ENCODE results near the gene VSTM2B.
"Not testable (repeated sequence)": the region's sequence is repeated elsewhere in the genome, so short reads cannot be mapped to it uniquely, and the experiment has no call there.

Gene VSTM2B

DNA sequence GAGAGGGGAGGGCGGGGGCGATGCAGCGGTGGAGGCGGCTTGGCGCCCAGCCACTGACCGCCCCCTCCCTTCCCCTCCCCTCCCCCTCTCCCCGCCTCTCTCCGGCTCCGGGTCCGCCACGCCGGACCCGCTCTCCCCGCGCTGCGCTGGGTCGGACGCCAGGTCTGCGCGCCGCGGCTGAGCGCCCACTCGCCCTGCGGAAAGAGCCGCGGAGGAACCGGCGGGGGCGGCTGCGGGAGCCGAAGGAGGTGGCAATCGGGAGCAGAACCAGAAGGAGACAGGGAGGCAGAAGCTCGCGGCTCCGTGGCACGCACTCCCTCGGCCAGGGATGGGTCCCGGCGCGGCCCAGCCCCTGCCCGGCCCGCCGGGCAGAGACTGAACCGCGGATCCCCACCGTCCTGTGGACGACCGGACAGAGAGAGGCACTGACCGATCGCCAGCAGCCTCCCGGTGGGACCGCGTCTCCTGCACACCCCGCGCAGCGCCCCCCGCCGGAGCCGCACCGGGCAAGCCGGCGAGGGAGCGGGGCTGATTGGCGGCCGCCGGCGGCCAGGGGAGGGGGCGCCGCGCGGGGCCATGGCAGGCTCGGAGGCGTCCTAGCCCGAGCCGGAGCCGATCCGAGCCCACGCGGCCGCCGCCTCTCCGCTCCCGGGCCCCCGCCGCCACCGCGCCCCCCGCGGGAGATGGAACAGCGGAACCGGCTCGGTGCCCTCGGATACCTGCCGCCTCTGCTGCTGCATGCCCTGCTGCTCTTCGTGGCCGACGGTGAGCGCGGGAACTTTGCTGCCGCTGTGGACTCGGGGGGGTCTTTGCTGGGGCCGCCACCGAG lies at the start of gene VSTM2B:
Gene VSTM2B, plus strand, starts transcription at position 94 of the 829 bp plus-strand sequence. Its CDS starts 590 bp downstream, at position 684.
- peak within 1 kb of the TSS in 1 of 7 experiments; percentile 9 for H3K4me3 ChIP-seq
- no peak within 1 kb of the TSS for H3K27ac ChIP-seq

DNA sequence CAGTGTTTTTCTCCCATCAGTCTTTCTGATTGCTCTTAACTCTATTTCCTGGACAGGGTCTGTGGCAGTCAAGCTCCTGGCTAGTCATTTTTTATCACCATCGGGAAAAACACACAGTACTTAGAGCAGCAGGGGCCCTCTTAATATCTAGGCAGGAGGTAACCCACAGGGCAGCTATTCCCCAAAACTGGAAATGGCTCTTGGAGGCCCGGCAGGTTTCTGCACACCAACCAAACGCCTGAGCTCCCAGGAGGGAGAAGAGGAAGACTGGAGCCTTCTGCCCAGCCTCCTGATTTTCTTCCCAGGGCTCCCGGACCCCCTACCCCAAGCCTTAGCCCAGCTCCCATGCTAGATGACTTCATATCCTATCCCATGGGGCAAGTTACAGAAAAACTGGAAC lies 49.3 kb upstream of the VSTM2B start:
- Histone ChIP-seq H3K4me3 (no peak overlapping the region), H3K27ac (no peak overlapping the region)

DNA sequence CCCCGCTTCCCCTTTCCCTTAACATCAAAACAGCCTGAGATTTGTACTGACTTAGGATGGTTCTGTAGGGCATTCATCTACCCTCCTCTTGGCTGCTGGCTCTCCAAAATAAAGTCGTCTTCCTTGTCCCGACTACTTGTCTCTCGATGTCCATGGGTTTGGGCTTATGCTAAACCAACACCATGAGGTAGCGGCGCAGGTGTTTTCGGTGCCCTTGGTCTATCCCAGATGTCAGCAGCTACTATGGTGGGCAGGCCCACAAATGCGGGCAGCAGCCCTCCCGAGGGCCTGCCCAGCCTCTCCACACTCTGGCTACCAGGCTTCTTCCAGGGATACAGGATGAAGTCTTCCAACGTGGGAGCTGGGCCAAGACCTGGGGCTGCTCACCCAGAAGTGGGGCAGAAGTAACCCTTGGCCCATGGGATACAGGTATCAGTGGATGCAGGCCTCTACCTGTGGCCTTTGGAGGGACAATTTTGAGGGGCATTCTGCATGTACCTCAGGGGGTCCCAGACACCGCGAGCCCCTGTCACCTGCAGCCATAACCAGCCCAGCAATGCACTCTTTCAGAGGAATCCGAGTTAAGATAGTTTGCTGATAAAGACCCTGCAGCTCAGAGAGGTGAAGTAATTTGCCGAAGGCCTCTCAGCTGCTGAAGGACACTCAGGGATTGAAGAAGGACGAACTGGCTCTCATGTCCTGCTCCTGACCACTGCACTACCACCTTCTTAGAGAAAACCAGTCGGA lies 47.8 kb upstream of the VSTM2B start:
- Histone ChIP-seq H3K4me3 (no peak overlapping the region), H3K27ac (no peak overlapping the region)

DNA sequence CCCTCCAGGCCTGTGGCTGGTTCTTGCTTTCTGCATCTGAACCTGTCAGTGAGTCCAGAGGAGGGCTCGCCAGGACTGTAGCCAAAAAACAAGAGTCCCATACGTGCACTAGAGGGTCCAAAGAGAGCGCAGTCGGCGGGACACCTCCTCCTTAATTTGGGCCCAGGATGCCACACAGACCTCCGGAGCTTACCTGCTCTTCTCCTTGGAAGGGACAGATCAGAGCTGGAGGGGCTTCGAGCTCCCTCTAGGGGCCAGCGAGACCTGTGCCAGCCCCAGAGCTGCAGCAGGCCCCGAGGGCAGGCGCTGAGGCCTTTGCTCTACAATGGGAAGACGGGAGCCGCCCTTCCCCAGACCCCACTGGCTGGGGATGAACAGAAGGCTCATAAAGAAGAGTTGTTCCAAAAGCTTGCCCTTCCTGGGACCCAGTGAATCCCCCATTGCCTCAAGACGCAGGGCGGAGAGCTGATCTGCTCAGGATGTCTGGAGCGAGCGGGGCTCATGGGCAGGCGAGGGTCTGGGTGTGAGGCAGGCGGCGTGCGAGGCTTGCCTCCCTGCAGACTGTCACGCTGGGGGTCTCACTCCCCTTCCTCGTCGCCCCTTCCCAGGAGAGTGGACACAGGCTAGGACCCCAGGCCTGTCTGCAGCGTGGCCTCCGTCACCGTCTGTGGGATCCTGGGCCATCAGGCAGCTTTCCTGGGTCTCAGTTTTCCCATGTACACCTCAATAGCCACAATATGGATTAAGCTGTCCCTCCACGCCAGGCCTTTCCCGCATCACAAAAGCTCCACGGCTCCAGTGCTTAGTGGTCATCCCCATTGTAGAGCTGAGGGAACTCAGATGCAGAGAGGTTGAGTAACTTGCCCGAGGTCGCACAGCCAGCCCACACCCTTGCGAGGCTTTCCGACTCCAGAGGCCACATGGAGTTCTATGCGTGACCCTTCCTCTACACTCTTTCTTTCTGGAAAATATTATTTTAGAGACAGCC lies 46.9 kb upstream of the VSTM2B start:
- Histone ChIP-seq H3K4me3 (no peak overlapping the region), H3K27ac (no peak overlapping the region)

DNA sequence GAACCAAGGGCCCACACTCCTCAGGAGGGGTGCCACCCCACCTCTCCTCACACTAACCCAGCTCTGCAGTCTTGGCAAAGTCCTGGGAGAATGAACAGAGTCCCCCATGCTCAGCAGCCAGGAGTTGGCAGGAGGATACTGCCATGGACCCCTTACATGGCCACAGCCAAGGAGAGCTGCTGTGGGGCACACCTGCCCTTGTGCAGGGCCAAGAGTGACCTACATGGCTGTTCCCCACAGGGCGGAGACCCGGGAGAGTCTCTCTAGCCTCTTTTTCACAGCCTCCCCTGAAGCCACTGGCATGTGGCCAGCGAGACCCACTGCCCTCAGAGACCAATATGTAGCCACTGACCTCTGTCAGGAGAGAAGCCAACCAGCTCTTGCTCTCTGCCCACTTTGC lies 45.9 kb upstream of the VSTM2B start:
- no peak overlapping the region for H3K4me3 ChIP-seq
- H3K27ac ChIP-seq: no peak overlapping the region

DNA sequence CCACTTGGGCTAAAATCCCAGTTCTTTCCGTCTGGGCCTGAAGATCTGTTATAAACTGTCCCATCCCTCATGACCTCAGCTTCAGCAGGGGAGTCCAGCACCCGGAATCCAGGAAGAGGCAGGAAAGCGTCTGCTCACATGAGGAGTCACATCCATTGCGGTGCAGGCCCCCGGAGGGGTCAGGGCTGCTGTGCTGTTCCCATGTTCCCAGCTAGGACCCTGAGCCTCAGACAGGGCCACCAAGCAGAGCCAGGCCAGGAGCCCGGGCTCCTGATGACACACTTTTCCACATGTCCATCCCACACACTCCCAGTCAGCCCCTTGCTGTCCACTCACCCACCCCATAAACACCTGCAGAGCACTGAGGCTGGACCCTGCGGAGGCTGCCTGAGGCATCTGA lies 45.3 kb upstream of the VSTM2B start:
- no peak overlapping the region for H3K4me3 ChIP-seq
- no peak overlapping the region for H3K27ac ChIP-seq

DNA sequence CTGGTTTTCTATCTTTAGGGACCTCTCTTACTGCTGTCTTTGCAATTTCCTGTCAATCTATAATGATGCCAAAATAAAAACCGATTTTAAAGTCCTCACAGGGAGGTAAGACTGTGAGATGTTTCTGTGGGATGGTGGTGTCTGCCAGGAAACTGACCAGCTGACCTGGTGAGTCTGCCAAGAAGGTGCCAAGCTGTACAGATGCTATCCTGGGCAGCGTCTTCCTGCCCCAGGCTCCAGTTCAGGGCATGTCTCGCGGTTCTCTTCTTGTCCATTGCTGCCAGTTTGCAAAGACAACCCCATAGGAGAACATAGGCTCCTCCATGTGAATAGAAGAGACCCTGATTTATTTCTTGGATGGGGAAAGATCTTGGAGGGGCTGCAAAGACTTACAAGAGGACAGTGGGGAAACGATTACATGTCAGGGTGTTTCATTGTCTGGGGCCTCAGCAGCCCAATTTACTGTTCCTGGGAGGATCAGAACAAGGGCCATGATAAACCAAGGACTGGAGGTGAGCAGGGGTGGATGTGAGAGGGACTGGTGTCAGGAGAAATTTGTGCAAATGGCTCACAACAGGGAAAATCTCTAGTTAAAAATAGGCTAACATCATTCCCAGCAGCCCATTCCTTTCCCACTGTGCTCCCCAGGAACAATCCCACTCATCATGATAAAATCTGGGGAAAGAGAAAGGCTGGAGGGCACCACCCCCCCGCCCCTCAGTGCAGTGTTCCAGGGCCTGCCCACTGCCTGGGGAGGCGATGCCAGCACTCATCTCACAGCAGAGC lies 42.7 kb upstream of the VSTM2B start:
- Histone ChIP-seq H3K27ac (no peak overlapping the region), H3K4me3 (no peak overlapping the region)

DNA sequence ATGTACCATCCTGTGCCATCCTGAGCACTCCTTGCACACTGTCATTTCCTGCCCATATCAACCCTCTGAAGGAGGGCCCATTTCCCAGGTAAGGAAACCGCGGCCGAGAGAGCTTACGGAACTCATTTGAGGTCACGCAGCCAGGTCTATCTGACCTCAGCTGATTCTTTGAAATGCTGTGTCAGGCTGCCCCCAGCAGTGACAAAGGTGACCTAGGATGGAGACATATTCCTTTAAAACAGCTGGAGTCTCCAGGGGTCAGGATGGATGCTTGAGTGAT lies 42.2 kb upstream of the VSTM2B start:
- H3K4me3 ChIP-seq: no peak overlapping the region
- H3K27ac ChIP-seq: no peak overlapping the region

DNA sequence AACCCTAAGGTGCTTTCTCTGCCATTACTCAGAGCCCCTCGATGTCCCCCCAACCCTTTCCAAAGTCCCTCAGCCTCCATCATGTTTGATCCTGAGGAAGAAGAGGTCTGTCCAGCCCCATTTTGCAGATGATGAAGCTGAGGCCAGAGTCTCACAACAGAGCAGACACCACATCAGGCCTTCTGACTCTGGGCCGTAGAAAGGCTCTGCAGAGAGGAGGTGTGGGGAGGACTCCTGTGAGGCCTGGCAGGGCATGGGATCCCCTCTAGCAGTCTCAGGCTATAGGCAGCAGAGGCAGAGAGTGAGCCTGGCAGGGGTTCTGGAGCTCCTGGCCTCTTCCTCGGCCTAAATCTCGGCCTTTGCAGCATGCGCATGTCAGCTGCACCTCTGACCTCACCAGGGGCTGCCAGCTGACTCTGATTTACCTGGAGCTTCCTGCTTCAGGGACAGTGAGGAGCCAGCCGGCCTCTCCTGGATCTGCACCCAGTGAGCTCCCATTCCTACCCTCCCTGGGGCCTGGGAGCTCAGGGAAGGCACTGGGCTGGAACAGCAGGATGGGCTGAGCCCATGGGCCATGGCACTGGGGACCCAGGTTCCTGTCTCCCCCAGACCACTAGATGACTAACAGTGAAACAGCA lies 41.7 kb upstream of the VSTM2B start:
- Histone ChIP-seq H3K4me3 (no peak overlapping the region), H3K27ac (no peak overlapping the region)

DNA sequence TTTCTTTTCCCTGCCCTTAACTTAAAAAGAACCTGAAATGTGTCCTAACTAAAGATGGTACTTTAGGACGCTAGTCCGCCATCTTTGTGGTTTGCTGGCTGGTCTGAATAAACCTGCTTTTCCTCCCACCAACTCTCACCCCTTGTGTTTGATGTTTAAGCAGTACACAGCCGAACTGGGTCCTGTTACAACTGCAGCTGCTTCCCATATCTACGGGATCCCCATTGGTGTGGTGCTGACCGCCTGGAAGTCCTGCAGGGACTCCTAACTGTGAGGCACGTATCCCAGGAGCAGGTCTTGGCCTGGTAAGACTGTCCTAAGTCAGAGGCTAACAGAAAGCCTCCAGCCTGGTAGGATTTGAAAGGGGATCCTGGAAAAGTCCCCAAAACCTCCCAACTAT lies 40.9 kb upstream of the VSTM2B start:
- H3K27ac ChIP-seq: no peak overlapping the region
- H3K4me3 ChIP-seq: no peak overlapping the region

DNA sequence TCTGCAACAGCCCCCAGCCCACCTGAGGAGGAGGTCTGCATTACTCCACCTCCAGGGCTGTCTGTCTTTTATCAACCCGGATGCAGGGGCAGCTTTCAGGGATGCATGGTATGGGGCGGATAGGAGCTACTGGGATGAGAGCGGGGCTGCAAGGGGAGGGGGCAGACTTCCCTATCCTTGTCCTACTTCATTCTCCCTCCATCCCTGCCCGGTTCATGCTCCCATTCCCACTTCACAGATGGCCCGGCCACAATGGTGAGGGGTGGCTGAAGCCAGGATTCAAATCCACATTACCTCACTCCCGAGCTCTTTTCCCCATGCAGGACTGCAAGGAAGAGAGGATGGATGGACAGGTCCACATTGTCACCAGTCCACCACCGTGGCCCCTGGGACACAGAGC lies 40.5 kb upstream of the VSTM2B start:
- no peak overlapping the region for H3K4me3 ChIP-seq
- no peak overlapping the region for H3K27ac ChIP-seq

DNA sequence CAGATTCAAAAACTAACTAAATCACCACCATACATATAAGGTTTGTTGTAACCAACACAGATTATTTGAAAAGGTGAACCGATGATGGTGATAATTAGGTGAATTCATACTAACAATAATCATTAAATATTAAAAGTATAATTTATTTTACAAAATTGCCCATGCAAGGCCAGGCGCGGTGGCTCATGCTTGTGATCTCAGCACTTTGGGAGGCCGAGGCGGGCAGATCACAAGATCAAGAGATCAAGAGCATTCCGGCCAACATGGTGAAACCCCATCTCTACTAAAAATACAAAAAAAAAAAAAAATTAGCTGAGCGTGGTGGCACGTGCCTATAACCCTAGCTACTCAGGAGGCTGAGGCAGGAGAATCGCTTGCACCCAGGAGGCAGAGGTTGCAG lies 38.8 kb upstream of the VSTM2B start:
- H3K4me3 ChIP-seq, H3K27ac ChIP-seq: not testable (repeated sequence)

DNA sequence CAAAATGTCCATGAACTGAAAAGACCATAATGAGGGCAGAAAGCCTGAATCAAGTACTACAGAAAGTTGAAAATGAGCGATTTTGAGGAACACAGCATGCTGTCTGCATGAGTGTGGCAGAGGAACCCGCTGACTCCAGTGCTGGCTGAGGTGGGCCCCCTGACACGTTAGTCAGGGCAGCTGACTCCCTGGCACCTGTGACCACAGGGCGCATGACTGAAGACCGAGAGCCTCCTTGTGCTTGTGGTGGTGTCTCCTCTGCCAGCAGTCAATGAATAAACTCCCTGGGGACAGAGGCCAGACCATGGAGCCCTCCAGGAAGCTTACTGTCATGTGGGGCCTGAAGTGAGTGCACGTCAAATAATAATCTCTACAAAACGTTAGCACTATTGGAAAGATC lies 38.4 kb upstream of the VSTM2B start:
- H3K4me3 ChIP-seq: no peak overlapping the region
- H3K27ac ChIP-seq: no peak overlapping the region

DNA sequence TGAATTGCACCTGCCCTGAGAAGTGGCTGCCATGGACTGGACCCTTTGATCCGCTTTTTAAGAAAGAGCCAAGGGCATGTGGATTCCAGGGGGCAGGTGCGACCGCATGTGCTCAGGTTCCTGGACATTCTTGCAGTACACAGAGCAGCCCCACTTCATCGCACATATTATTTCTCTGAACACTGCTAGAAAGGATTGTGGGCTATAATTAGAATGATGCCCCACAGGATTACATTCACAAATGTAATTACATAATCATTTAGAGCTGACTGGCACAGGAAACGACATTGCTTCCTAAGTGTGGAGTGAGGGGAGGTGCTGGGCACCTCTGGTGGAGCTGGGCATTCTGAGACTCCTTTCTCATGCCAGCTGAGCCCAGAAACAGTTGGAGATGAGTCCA lies 37.5 kb upstream of the VSTM2B start:
- H3K27ac ChIP-seq: no peak overlapping the region
- H3K4me3 ChIP-seq: no peak overlapping the region

DNA sequence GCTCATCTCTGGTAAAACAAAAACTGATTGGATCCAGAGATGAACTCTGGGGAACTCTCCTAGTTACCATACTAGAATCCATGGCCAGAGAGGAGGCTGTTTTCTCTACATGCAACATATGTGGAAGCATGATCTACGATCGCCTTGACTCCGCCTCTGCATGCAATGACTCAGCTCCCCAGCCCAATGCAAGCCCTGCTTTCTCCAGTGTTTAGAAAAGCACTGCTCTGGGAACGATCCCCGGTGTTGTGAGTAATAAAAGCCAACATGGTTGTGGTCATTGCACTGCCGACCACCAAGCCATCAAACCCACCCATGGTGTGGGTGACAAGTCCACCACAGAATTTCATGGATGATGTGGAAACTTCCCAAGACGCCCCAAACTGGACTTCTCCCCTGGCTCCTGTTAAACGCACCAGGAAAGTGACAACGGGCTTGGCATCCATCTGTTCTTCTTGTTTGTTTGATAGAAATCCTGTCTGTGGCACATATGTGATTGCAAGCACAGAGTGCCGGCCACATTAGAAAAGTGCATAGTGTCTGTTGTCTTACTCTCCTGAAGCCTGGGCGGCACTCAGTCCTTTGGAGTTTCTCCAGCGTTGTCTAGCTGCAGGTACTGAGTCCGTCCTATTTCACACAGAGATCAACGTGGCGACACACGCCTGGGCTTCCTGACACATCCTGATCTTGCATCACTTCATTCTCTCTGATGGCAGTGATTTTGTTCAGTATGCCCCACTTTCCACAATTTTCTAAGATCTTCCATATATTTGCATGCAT lies 36.4 kb upstream of the VSTM2B start:
- H3K4me3 ChIP-seq: no peak overlapping the region
- H3K27ac ChIP-seq: no peak overlapping the region

DNA sequence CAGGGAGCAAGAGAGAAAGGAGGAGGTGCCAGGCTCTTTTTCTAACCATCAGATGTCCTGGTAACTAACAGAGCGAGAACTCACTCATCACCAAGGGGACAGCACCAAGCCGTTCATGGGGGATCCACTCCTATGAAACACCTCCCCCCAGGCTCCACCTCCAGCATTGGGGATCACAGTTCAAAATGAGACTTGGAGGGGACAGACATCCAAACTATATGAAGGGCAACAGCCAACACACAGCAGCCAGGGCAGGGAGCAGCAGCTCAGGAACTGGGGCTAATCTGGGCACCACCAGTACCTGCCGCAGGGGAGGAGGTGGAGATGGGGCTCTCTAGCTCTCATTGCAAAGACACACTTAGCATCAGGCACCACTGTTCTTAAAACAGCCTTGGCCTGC lies 34.3 kb upstream of the VSTM2B start:
- H3K4me3 ChIP-seq: no peak overlapping the region
- no peak overlapping the region for H3K27ac ChIP-seq

DNA sequence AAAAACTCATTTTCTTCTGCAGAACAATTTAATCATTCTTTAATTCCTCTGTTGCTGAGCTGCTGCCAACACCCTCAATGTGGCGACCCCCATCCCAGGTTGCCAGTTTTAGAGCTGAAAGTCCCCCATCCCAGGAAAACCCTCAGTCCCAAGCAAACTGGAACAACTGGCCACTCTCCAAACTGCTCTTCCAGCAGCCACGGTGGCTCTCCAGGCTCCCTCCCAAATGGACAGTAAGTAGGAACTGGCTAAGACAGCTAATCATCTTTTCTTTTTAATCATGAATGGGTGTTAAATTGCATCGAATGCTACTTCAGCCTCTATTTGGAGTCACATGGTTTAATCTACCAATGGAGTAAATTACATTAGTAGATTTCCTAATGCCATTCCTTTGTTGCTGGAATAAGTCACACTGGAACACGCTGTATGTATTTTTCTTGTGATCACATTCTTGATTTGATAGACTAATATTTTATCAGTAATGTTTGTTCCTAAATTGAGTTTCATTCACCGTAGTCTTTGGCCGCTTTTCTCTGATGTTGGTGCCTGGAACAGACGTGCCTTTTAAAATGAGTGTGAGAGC lies 33.7 kb upstream of the VSTM2B start:
- H3K27ac ChIP-seq: no peak overlapping the region
- no peak overlapping the region for H3K4me3 ChIP-seq

DNA sequence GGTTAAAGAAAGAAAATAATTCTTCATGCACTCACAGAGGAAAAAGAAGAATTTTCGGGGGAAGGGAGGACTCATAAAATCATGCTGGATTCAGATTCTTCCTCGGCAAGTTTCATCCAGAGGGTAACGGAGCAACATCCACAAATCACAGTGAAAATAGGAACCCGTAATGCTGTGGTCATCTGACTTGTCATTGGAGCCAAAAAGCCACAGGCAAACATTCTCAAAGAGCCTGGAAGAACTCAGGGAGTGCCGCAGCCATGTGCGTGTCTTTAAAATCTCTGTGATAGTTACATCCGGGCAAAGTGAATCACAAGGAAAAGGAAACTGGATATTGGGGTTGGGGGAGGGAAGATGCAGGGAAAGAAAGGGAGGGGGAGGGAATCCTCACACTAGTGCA lies 33.0 kb upstream of the VSTM2B start:
- Histone ChIP-seq H3K4me3 (no peak overlapping the region), H3K27ac (no peak overlapping the region)

All from skin epidermis (tissue), 12 donors.